Panc1 (cell line): ENCODE measurements around the gene PCDH1.

Source experiments
- POLR2AphosphoS5 ChIP-seq: IDR thresholded peaks from 2 replicates; pipeline ENCODE4 v1.6.1; 2012; ENCODE audit warnings: mild to moderate bottlenecking, low read depth, low read length, moderate library complexity
- SIN3A ChIP-seq: IDR thresholded peaks from 2 replicates; pipeline ENCODE4 v1.6.1; 2012; ENCODE audit warnings: low read depth, mild to moderate bottlenecking, low read length, moderate library complexity, borderline replicate concordance; ENCODE audit not compliant: insufficient read depth
- TCF7L2 ChIP-seq: IDR thresholded peaks from 2 replicates; pipeline ENCODE4 v1.6.1; 2011; ENCODE audit warnings: mild to moderate bottlenecking, low read depth, low read length, inconsistent platforms
- TF ChIP-seq, protein P1 (sequence below): fragments of 450-650 bp; IDR thresholded peaks from 2 replicates; pipeline ENCODE4 v1.5.1; 2017; ENCODE audit warnings: mild to moderate bottlenecking
- TF ChIP-seq, protein P2 (sequence below), 2 experiments: IDR thresholded peaks; 2 replicates each; pipeline ENCODE4 v1.6.1; 2011 to 2012; ENCODE audit warnings: low read depth in 2 of 2, control low read depth in 1 of 2, low read length in 1 of 2, mild to moderate bottlenecking in 1 of 2, moderate library complexity in 1 of 2; ENCODE audit not compliant: insufficient read depth in 1 of 2

GRCh38 chr5:141846031-141846430, 32.2 kb downstream of the PCDH1 start:
- TF ChIP-seq, protein P1, sequence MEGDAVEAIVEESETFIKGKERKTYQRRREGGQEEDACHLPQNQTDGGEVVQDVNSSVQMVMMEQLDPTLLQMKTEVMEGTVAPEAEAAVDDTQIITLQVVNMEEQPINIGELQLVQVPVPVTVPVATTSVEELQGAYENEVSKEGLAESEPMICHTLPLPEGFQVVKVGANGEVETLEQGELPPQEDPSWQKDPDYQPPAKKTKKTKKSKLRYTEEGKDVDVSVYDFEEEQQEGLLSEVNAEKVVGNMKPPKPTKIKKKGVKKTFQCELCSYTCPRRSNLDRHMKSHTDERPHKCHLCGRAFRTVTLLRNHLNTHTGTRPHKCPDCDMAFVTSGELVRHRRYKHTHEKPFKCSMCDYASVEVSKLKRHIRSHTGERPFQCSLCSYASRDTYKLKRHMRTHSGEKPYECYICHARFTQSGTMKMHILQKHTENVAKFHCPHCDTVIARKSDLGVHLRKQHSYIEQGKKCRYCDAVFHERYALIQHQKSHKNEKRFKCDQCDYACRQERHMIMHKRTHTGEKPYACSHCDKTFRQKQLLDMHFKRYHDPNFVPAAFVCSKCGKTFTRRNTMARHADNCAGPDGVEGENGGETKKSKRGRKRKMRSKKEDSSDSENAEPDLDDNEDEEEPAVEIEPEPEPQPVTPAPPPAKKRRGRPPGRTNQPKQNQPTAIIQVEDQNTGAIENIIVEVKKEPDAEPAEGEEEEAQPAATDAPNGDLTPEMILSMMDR, result no peak
- TF ChIP-seq SIN3A (no peak), TCF7L2 (no peak), POLR2AphosphoS5 (no peak)
- TF ChIP-seq, protein P2, sequence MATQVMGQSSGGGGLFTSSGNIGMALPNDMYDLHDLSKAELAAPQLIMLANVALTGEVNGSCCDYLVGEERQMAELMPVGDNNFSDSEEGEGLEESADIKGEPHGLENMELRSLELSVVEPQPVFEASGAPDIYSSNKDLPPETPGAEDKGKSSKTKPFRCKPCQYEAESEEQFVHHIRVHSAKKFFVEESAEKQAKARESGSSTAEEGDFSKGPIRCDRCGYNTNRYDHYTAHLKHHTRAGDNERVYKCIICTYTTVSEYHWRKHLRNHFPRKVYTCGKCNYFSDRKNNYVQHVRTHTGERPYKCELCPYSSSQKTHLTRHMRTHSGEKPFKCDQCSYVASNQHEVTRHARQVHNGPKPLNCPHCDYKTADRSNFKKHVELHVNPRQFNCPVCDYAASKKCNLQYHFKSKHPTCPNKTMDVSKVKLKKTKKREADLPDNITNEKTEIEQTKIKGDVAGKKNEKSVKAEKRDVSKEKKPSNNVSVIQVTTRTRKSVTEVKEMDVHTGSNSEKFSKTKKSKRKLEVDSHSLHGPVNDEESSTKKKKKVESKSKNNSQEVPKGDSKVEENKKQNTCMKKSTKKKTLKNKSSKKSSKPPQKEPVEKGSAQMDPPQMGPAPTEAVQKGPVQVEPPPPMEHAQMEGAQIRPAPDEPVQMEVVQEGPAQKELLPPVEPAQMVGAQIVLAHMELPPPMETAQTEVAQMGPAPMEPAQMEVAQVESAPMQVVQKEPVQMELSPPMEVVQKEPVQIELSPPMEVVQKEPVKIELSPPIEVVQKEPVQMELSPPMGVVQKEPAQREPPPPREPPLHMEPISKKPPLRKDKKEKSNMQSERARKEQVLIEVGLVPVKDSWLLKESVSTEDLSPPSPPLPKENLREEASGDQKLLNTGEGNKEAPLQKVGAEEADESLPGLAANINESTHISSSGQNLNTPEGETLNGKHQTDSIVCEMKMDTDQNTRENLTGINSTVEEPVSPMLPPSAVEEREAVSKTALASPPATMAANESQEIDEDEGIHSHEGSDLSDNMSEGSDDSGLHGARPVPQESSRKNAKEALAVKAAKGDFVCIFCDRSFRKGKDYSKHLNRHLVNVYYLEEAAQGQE (IDR thresholded peaks at IDR 0.05; ENCODE audit: insufficient read depth in 1 of 2, low read depth in 2 of 2, low read length in 1 of 2), result no peak
